ENCODE results near the gene KNDC1.
"Not testable (repeated sequence)": the region's sequence is repeated elsewhere in the genome, so short reads cannot be mapped to it uniquely, and the experiment has no call there.

KNDC1 gene

GRCh38 chr10:133162178-133162909 lies 2.3 kb downstream of the KNDC1 start:
- no peak for DNase-seq

- no peak for DNase-seq
Observed at GRCh38 chr10:133162910-133163856, 3.2 kb downstream of the KNDC1 start.

- no peak for DNase-seq
Observed at GRCh38 chr10:133163889-133164815, 4.1 kb downstream of the KNDC1 start.

- no peak for DNase-seq
Observed at GRCh38 chr10:133164816-133165555, 5.0 kb downstream of the KNDC1 start.

GRCh38 chr10:133165556-133166503 lies 5.8 kb downstream of the KNDC1 start:
- DNase-seq, result no peak

- no peak for DNase-seq
Observed at GRCh38 chr10:133166504-133166827, 6.4 kb downstream of the KNDC1 start.

- DNase-seq, result no peak
Observed at GRCh38 chr10:133166828-133167692, 7.0 kb downstream of the KNDC1 start.

GRCh38 chr10:133167693-133168616 lies 7.9 kb downstream of the KNDC1 start:
- no peak for DNase-seq

- no peak for DNase-seq
Observed at GRCh38 chr10:133168617-133169031, 8.6 kb downstream of the KNDC1 start.

GRCh38 chr10:133169173-133169947 lies 9.3 kb downstream of the KNDC1 start:
- no peak for DNase-seq

GRCh38 chr10:133170092-133170491 lies 10.1 kb downstream of the KNDC1 start:
- DNase-seq, result no peak

GRCh38 chr10:133173860-133174640 lies 14.0 kb downstream of the KNDC1 start:
- no peak for DNase-seq

GRCh38 chr10:133174689-133175263 lies 14.8 kb downstream of the KNDC1 start:
- DNase-seq, result no peak

- DNase-seq, result not testable (repeated sequence)
Observed at GRCh38 chr10:133175624-133176023, 15.6 kb downstream of the KNDC1 start.

- no peak for DNase-seq
Observed at GRCh38 chr10:133176546-133176945, 16.5 kb downstream of the KNDC1 start.

GRCh38 chr10:133177380-133178157 lies 17.6 kb downstream of the KNDC1 start:
- DNase-seq, result no peak

Data from NCI-H82 (cell line).